Transverse colon (tissue), 4 donors: ENCODE data around the gene RDX. TPM values are rescaled to one million over a fixed set of nuclear protein-coding genes. Genes with fewer than 3 reads are reported as not detected.

Source experiments
- DNase-seq: peaks from one replicate; pipeline ENCODE4 v3.0.0-alpha.2; 2019
- H3K27ac ChIP-seq, 4 donors: fragments of 200-600 bp; sonication (generic); 2 replicates each; pipeline ENCODE4 v1.5.1; 2016 to 2018; ENCODE audit warnings: inconsistent platforms in 4 of 4
- H3K27me3 ChIP-seq: fragments of 200-600 bp; sonication (generic); 2 replicates; pipeline ENCODE4 v1.5.1; 2017; ENCODE audit warnings: inconsistent platforms
- H3K36me3 ChIP-seq, 4 donors: fragments of 200-600 bp; sonication (generic); 2 replicates each; pipeline ENCODE4 v1.5.1; 2017 to 2019; ENCODE audit warnings: inconsistent platforms in 4 of 4
- H3K4me1 ChIP-seq, 4 donors: fragments of 200-600 bp; sonication (generic); 2 replicates each; pipeline ENCODE4 v1.5.1; 2017 to 2020; ENCODE audit warnings: inconsistent platforms in 4 of 4
- H3K4me3 ChIP-seq, 4 donors: fragments of 200-600 bp; sonication (generic); 1 replicate in 1 of 4; 2 replicates in 3 of 4; pipeline versions ENCODE4 v1.5.1 to v1.6.1; 2017 to 2019; ENCODE audit warnings: inconsistent platforms in 4 of 4
- H3K9me3 ChIP-seq, 2 donors: fragments of 200-600 bp; sonication (generic); 2 replicates each; pipeline ENCODE4 v1.5.1; 2017 to 2019; ENCODE audit warnings: inconsistent platforms in 2 of 2
- CTCF ChIP-seq, 5 experiments: fragments of 200-600 bp in 3 of 5; fragments of 450-650 bp in 2 of 5; sonication (generic) in 3 of 5; IDR thresholded peaks; 1 replicate in 2 of 5; 2 replicates in 3 of 5; pipeline ENCODE4 v1.5.1; 2016 to 2017; ENCODE audit warnings: antibody characterized with exemption in 5 of 5, inconsistent platforms in 3 of 5, mild to moderate bottlenecking in 2 of 5, moderate library complexity in 1 of 5
- EP300 ChIP-seq: sonication (generic); formaldehyde crosslinking; IDR thresholded peaks from one replicate; pipeline ENCODE4 v1.6.1; 2017; ENCODE audit warnings: antibody characterized with exemption, low read depth
- POLR2A ChIP-seq: fragments of 450-650 bp; IDR thresholded peaks from one replicate; pipeline ENCODE4 v1.6.1; 2016; ENCODE audit warnings: antibody characterized with exemption, mild to moderate bottlenecking, moderate library complexity
- POLR2AphosphoS5 ChIP-seq, 3 donors: sonication (generic); formaldehyde crosslinking; IDR thresholded peaks; one replicate each; pipeline ENCODE4 v1.6.1; 2016; ENCODE audit warnings: antibody characterized with exemption in 3 of 3
- WGBS, 2 donors: methylation state at CpG; one replicate each; pipeline ENCODE4 v1.1.5; 2018; ENCODE audit warnings: low coverage in 1 of 2; 5-methylcytosine and 5-hydroxymethylcytosine counted together
- in situ Hi-C, 4 donors: fragments of 200-750 bp; cut with MboI; loops; one replicate each; pipeline versions ENCODE4 v1.15.0 to v1.15.1; 2017; ENCODE audit warnings: low sequenced_read_pairs in 3 of 4, low pct_ligation_motif_present in 1 of 4, low pct_unique_long_range_greater_than_20kb in 1 of 4
- intact Hi-C: fragments of 100-400 bp; cut with DNase I; formaldehyde crosslinking; loops from one replicate; pipeline ENCODE4 v1.15.1; 2023; ENCODE audit warnings: low total_unique reads
- total RNA-seq, 4 donors: library from RNA; depleted of rRNA; stranded (reverse); fragments of >200 nt; gene quantifications; one replicate each; pipeline ENCODE4 v1.1.0, GENCODE V29; 2016

The RDX gene
- total RNA-seq, 4 donors from 2014 or later = 16.8 to 34.8 (median 21.9) TPM

GRCh38 chr11:110159476-110159875 is 136.9 kb downstream of the RDX start:
- Histone ChIP-seq H3K27ac (no peak overlapping the region), H3K27me3 (no peaks in the 10 kb centered on the region), H3K4me3 (no peak overlapping the region), H3K36me3 (peaks cover 0 to 28% (median 6%) of the 10 kb centered on the region in 4 donors), H3K9me3 (no peaks in the 10 kb centered on the region), H3K4me1 (no peaks in the 10 kb centered on the region)
- in situ Hi-C loops (loop anchor here in 1 of 4 donors (25.0 kb wide), 1 partner anchor 197 kb away; no protein-coding TSS in a partner anchor), intact Hi-C loops (no loop called here)
- no peak for DNase-seq
- TF ChIP-seq EP300 (no peak), POLR2AphosphoS5 (IDR thresholded peaks at IDR 0.05) (no peak), CTCF (IDR thresholded peaks at IDR 0.05) (no peak)
- WGBS, 2 donors = 79 to 100% methylated on average over 1 of the region's 1 CpG

- in situ Hi-C loops = loop anchor here in 1 of 4 donors (25.0 kb wide), 1 partner anchor 196 kb away; no protein-coding TSS in a partner anchor
- intact Hi-C loops = no loop called here
- TF ChIP-seq EP300 (no peak), CTCF (IDR thresholded peaks at IDR 0.05) (no peak), POLR2A (no peak), POLR2AphosphoS5 (IDR thresholded peaks at IDR 0.05) (no peak)
- Histone ChIP-seq H3K27ac (no peak overlapping the region), H3K9me3 (no peaks in the 10 kb centered on the region), H3K4me1 (no peaks in the 10 kb centered on the region), H3K27me3 (no peaks in the 10 kb centered on the region), H3K4me3 (no peak overlapping the region), H3K36me3 (peaks cover 0 to 24% (median 8%) of the 10 kb centered on the region in 4 donors)
- 87 to 89% methylated on average over 9 of the region's 9 CpGs for WGBS, 2 donors
- DNase-seq = no peak
Measured at GRCh38 chr11:110158317-110159200, 137.9 kb downstream of the RDX start.

GRCh38 chr11:110156503-110156902 is 139.9 kb downstream of the RDX start:
- Histone ChIP-seq H3K9me3 (no peaks in the 10 kb centered on the region), H3K27me3 (no peaks in the 10 kb centered on the region), H3K36me3 (peaks cover 0 to 19% (median 10%) of the 10 kb centered on the region in 4 donors), H3K27ac (no peak overlapping the region), H3K4me3 (no peak overlapping the region), H3K4me1 (no peaks in the 10 kb centered on the region)
- WGBS, 2 donors = 58 to 80% methylated on average over 4 of the region's 4 CpGs
- intact Hi-C loops = no loop called here
- in situ Hi-C loops = loop anchor here in 1 of 4 donors (25.0 kb wide), 1 partner anchor 194 kb away; no protein-coding TSS in a partner anchor
- no peak for DNase-seq
- TF ChIP-seq CTCF (IDR thresholded peaks at IDR 0.05) = no peak

- Histone ChIP-seq H3K9me3 (no peaks in the 10 kb centered on the region), H3K36me3 (peaks cover 0 to 8% (median 0%) of the 10 kb centered on the region in 4 donors), H3K4me3 (no peak overlapping the region), H3K27ac (no peak overlapping the region), H3K27me3 (no peaks in the 10 kb centered on the region), H3K4me1 (peaks cover 0 to 7% (median 0%) of the 10 kb centered on the region in 4 donors)
- TF ChIP-seq CTCF (IDR thresholded peaks at IDR 0.05) = no peak
- no peak for TF ChIP-seq EP300
- intact Hi-C loops = no loop called here
- no peak for DNase-seq
- in situ Hi-C loops = loop anchor here in 1 of 4 donors (25.0 kb wide), 1 partner anchor 191 kb away; no protein-coding TSS in a partner anchor
Measured at GRCh38 chr11:110153474-110153873, 142.9 kb downstream of the RDX start.
